Measurements from ENCODE around the gene ZNF33B.

DNA sequence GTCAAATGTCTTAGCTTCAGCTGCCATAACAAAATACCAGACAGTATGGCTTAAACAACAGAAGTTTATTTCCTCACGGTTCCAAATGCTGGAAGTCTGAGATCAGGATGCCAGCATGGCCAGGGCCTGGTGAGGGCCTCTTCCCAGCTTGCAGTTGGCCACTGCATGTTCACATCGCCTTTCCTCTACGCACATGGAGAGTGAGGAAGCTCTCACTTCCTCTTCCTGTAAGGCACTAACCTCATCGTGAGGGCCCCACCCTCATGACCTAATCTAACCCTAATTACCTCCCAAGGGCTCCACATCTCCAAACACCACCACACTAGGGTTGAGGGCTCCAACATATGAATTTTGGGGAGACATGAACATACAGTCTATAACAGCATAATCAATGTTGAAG lies 14.4 kb downstream of the ZNF33B start:
- TF ChIP-seq, protein P1, sequence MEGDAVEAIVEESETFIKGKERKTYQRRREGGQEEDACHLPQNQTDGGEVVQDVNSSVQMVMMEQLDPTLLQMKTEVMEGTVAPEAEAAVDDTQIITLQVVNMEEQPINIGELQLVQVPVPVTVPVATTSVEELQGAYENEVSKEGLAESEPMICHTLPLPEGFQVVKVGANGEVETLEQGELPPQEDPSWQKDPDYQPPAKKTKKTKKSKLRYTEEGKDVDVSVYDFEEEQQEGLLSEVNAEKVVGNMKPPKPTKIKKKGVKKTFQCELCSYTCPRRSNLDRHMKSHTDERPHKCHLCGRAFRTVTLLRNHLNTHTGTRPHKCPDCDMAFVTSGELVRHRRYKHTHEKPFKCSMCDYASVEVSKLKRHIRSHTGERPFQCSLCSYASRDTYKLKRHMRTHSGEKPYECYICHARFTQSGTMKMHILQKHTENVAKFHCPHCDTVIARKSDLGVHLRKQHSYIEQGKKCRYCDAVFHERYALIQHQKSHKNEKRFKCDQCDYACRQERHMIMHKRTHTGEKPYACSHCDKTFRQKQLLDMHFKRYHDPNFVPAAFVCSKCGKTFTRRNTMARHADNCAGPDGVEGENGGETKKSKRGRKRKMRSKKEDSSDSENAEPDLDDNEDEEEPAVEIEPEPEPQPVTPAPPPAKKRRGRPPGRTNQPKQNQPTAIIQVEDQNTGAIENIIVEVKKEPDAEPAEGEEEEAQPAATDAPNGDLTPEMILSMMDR (IDR thresholded peaks at IDR 0.05), result no peak
- no peak for TF ChIP-seq ZNF423 (CRISPR knock-in tag; IDR thresholded peaks at IDR 0.05)
- TF ChIP-seq NR2C2 (CRISPR knock-in tag; IDR thresholded peaks at IDR 0.05), result no peak
- TF ChIP-seq, protein P2, sequence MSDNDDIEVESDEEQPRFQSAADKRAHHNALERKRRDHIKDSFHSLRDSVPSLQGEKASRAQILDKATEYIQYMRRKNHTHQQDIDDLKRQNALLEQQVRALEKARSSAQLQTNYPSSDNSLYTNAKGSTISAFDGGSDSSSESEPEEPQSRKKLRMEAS (CRISPR knock-in tag; IDR thresholded peaks at IDR 0.05), result no peak
- TF ChIP-seq TCF7 (CRISPR knock-in tag; IDR thresholded peaks at IDR 0.05; ENCODE audit: low read depth), result no peak
- TF ChIP-seq SMAD4 (CRISPR knock-in tag; IDR thresholded peaks at IDR 0.05), result no peak
- TF ChIP-seq JUN (CRISPR knock-in tag; IDR thresholded peaks at IDR 0.05), result no peak
- TF ChIP-seq, protein P3, sequence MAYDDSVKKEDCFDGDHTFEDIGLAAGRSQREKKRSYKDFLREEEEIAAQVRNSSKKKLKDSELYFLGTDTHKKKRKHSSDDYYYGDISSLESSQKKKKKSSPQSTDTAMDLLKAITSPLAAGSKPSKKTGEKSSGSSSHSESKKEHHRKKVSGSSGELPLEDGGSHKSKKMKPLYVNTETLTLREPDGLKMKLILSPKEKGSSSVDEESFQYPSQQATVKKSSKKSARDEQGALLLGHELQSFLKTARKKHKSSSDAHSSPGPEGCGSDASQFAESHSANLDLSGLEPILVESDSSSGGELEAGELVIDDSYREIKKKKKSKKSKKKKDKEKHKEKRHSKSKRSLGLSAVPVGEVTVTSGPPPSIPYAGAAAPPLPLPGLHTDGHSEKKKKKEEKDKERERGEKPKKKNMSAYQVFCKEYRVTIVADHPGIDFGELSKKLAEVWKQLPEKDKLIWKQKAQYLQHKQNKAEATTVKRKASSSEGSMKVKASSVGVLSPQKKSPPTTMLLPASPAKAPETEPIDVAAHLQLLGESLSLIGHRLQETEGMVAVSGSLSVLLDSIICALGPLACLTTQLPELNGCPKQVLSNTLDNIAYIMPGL (CRISPR knock-in tag; IDR thresholded peaks at IDR 0.05), result no peak
- TF ChIP-seq, protein P4, sequence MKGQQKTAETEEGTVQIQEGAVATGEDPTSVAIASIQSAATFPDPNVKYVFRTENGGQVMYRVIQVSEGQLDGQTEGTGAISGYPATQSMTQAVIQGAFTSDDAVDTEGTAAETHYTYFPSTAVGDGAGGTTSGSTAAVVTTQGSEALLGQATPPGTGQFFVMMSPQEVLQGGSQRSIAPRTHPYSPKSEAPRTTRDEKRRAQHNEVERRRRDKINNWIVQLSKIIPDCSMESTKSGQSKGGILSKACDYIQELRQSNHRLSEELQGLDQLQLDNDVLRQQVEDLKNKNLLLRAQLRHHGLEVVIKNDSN (CRISPR knock-in tag; IDR thresholded peaks at IDR 0.05), result no peak
- TF ChIP-seq, protein P5, sequence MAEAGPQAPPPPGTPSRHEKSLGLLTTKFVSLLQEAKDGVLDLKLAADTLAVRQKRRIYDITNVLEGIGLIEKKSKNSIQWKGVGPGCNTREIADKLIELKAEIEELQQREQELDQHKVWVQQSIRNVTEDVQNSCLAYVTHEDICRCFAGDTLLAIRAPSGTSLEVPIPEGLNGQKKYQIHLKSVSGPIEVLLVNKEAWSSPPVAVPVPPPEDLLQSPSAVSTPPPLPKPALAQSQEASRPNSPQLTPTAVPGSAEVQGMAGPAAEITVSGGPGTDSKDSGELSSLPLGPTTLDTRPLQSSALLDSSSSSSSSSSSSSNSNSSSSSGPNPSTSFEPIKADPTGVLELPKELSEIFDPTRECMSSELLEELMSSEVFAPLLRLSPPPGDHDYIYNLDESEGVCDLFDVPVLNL (CRISPR knock-in tag; IDR thresholded peaks at IDR 0.05; ENCODE audit: borderline replicate concordance, low read depth), result no peak
- TF ChIP-seq ZNF416 (CRISPR knock-in tag; IDR thresholded peaks at IDR 0.05), result no peak
